MCF 10A (cell line): ENCODE data around the gene TAAR6. TPM values are rescaled to one million over a fixed set of nuclear protein-coding genes. Genes with fewer than 3 reads are reported as not detected.

Source experiments
- BruUV-seq: library from RNA; stranded (reverse); fragments of 400-500 nt; replicated peaks from 2 replicates; lab custom pipeline; 2021; lab: Mats Ljungman, UMichigan
- CTCF ChIA-PET: fragments of 300-600 bp; sonication (Branson Sonifier 250); formaldehyde crosslinking; extraction: SDS; loops from one replicate; lab custom pipeline; 2021; ENCODE audit warnings: antibody characterized with exemption, inconsistent platforms; lab: Yijun Ruan, JAX
- POLR2A ChIA-PET: fragments of 300-600, 350-650 bp; sonication (Branson Sonifier 250); formaldehyde crosslinking; extraction: SDS; loops from one replicate; lab custom pipeline; 2020; ENCODE audit warnings: antibody characterized with exemption, inconsistent platforms; lab: Yijun Ruan, JAX
- DNase-seq: peaks from one replicate; pipeline ENCODE4 v3.0.0-alpha.2; 2018; ENCODE audit not compliant: unreplicated experiment
- H3K27ac Mint-ChIP-seq: one replicate; pipeline ENCODE4 v1.8.0; 2022; ENCODE audit warnings: mild to moderate bottlenecking, low read depth, mixed read lengths; ENCODE audit not compliant: unreplicated experiment
- H3K27me3 Mint-ChIP-seq: one replicate; pipeline ENCODE4 v1.8.0; 2022; ENCODE audit warnings: mixed read lengths; ENCODE audit not compliant: insufficient read depth, unreplicated experiment
- H3K36me3 Mint-ChIP-seq: one replicate; pipeline ENCODE4 v1.8.0; 2022; ENCODE audit warnings: mild to moderate bottlenecking, moderate library complexity, mixed read lengths; ENCODE audit not compliant: insufficient read depth, unreplicated experiment
- H3K4me1 Mint-ChIP-seq: one replicate; pipeline ENCODE4 v1.8.0; 2022; ENCODE audit warnings: mixed read lengths; ENCODE audit not compliant: insufficient read depth, unreplicated experiment
- H3K4me3 Mint-ChIP-seq: one replicate; pipeline ENCODE4 v1.8.0; 2022; ENCODE audit warnings: mild to moderate bottlenecking, moderate library complexity, mixed read lengths; ENCODE audit not compliant: unreplicated experiment
- H3K9me3 Mint-ChIP-seq: one replicate; pipeline ENCODE4 v1.8.0; 2022; ENCODE audit warnings: mixed read lengths; ENCODE audit not compliant: unreplicated experiment
- CTCF ChIP-seq: fragments of 200-600 bp; IDR thresholded peaks from one replicate; pipeline ENCODE4 v1.8.0; 2022; ENCODE audit warnings: antibody characterized with exemption, mild to moderate bottlenecking; ENCODE audit not compliant: unreplicated experiment
- intact Hi-C: fragments of 100-400 bp; cut with micrococcal nuclease; formaldehyde crosslinking; loops from 2 replicates; pipeline ENCODE4 v1.14.1; 2022
- total RNA-seq: library from RNA; stranded (reverse); gene quantifications from 2 replicates; pipeline ENCODE4 v1.2.3, GENCODE V29; 2022

Gene TAAR6
- total RNA-seq, 1 experiment from 2014 or later: not detected

GRCh38 chr6:132568611-132569010, 1.5 kb upstream of the TAAR6 start:
- intact Hi-C loops: no loop called here
- Mint-ChIP-seq H3K27ac (no peak overlapping the region), H3K9me3 (no peaks in the 10 kb centered on the region), H3K4me1 (no peaks in the 10 kb centered on the region), H3K4me3 (no peak overlapping the region), H3K27me3 (peaks cover 100% of the 10 kb centered on the region), H3K36me3 (no peaks in the 10 kb centered on the region)
- BruUV-seq: no TSS peak
- DNase-seq: no peak
- TF ChIP-seq CTCF: no peak
- CTCF ChIA-PET: interaction anchor here (0.6 kb wide), 1 partner anchor 227 kb away, joined by 3 read pairs; no protein-coding TSS in a partner anchor
- POLR2A ChIA-PET: no interaction called here

GRCh38 chr6:132569170-132569569, 952 bp upstream of the TAAR6 start:
- CTCF ChIA-PET: no interaction called here
- TF ChIP-seq CTCF: no peak
- POLR2A ChIA-PET: no interaction called here
- intact Hi-C loops: no loop called here
- DNase-seq: no peak
- no peaks in the 10 kb centered on the region for H3K36me3 Mint-ChIP-seq
- H3K4me1 Mint-ChIP-seq: no peaks in the 10 kb centered on the region
- H3K9me3 Mint-ChIP-seq: no peaks in the 10 kb centered on the region
- no peak overlapping the region for H3K4me3 Mint-ChIP-seq
- peaks cover 100% of the 10 kb centered on the region for H3K27me3 Mint-ChIP-seq
- no peak overlapping the region for H3K27ac Mint-ChIP-seq
- no TSS peak for BruUV-seq

GRCh38 chr6:132571774-132572173, 1.7 kb downstream of the TAAR6 start:
- BruUV-seq: no TSS peak
- ChIA-PET POLR2A (no interaction called here), CTCF (interaction anchor here (0.8 kb wide), 1 partner anchor 97 kb away, joined by 3 read pairs; no protein-coding TSS in a partner anchor)
- peaks cover 94% of the 10 kb centered on the region for H3K27me3 Mint-ChIP-seq
- no peaks in the 10 kb centered on the region for H3K36me3 Mint-ChIP-seq
- H3K27ac Mint-ChIP-seq: no peak overlapping the region
- TF ChIP-seq CTCF: no peak
- H3K9me3 Mint-ChIP-seq: no peaks in the 10 kb centered on the region
- H3K4me1 Mint-ChIP-seq: no peaks in the 10 kb centered on the region
- no peak for DNase-seq
- intact Hi-C loops: no loop called here
- H3K4me3 Mint-ChIP-seq: no peak overlapping the region

GRCh38 chr6:132584698-132585097, 14.6 kb downstream of the TAAR6 start:
- H3K9me3 Mint-ChIP-seq: no peaks in the 10 kb centered on the region
- POLR2A ChIA-PET: no interaction called here
- H3K27ac Mint-ChIP-seq: no peak overlapping the region

More at GRCh38 chr6:132584698-132585097, 14.6 kb downstream of the TAAR6 start:
- no peak for DNase-seq
- Mint-ChIP-seq H3K27me3 (peaks cover 92% of the 10 kb centered on the region), H3K4me3 (no peak overlapping the region), H3K4me1 (no peaks in the 10 kb centered on the region), H3K36me3 (no peaks in the 10 kb centered on the region)
- CTCF ChIA-PET: no interaction called here
- BruUV-seq: no TSS peak
- no peak for TF ChIP-seq CTCF
- intact Hi-C loops: no loop called here
